Measurements from ENCODE around the gene RREB1. TPM values are rescaled to one million over a fixed set of nuclear protein-coding genes. Genes with fewer than 3 reads are reported as not detected.

RREB1 gene
- polyA plus RNA-seq, 1 donor (not counting 4 experiments of a cell fraction or from before 2014, with no cell fraction given): 6.1 TPM

GRCh38 chr6:7152462-7152861, 44.7 kb downstream of the RREB1 start:
- H3K27me3 ChIP-seq (ENCODE audit: control insufficient read depth, extremely low read depth, insufficient read depth, low read length): no peaks in the 10 kb centered on the region
- peaks cover 11% of the 10 kb centered on the region for H4K20me1 ChIP-seq (ENCODE audit: control insufficient read depth, extremely low read depth, insufficient read depth, low read length)
- peaks cover 0 to 11% of the 10 kb centered on the region in 2 experiments for H3K36me3 ChIP-seq (ENCODE audit: control insufficient read depth in 2 of 2, extremely low read depth in 1 of 2, insufficient read depth in 2 of 2, low read length in 2 of 2)
- H3K9me3 ChIP-seq (ENCODE audit: control insufficient read depth, low read depth, low read length): no peaks in the 10 kb centered on the region
- no peak overlapping the region for H2AFZ ChIP-seq (ENCODE audit: control insufficient read depth, low read length)
- DNase-seq (ENCODE audit: low read depth, low spot score) (no peak), FAIRE-seq (no peak)
- no peak overlapping the region for H3K4me3 ChIP-seq (ENCODE audit: control insufficient read depth in 2 of 3, extremely low read depth in 1 of 3, insufficient read depth in 2 of 3, low read depth in 1 of 3, low read length in 3 of 3)
- dilution Hi-C loops (cut with MboI; ENCODE audit: extremely low pct_ligation_motif_present, low sequenced_read_pairs): no loop called here
- TF ChIP-seq EZH2 (IDR thresholded peaks at IDR 0.05; ENCODE audit: low read length) (no peak), CTCF (optimal IDR thresholded peaks at IDR 0.05 in 1 of 3, IDR thresholded peaks at IDR 0.05 in 1 of 3, conservative IDR thresholded peaks at IDR 0.05 in 1 of 3; ENCODE audit: extremely low read depth in 1 of 3, insufficient read depth in 2 of 3, low read length in 3 of 3) (no peak)
- peak overlapping the region; percentile 17 for H3K27ac ChIP-seq (ENCODE audit: control insufficient read depth, insufficient read depth, low read length)
- no peak overlapping the region for H3K9ac ChIP-seq (ENCODE audit: control insufficient read depth, extremely low read depth, insufficient read depth, low read length)
- peaks cover under 1% of the 10 kb centered on the region for H3K9me1 ChIP-seq (ENCODE audit: control insufficient read depth, extremely low read depth, insufficient read depth, low read length)
- peaks cover 73% of the 10 kb centered on the region for H3K4me1 ChIP-seq (ENCODE audit: control insufficient read depth, extremely low read depth, insufficient read depth, low read length)
- peaks cover 93% of the 10 kb centered on the region for H3K79me2 ChIP-seq (ENCODE audit: control insufficient read depth, insufficient read depth, low read length)
- peak overlapping the region; percentile 35 for H3K4me2 ChIP-seq (ENCODE audit: control insufficient read depth, extremely low read depth, insufficient read depth, low read depth, low read length)

GRCh38 chr6:7153789-7154188, 46.0 kb downstream of the RREB1 start:
- H3K4me3 ChIP-seq (ENCODE audit: control insufficient read depth in 2 of 3, extremely low read depth in 1 of 3, insufficient read depth in 2 of 3, low read depth in 1 of 3, low read length in 3 of 3): no peak overlapping the region
- H3K9me3 ChIP-seq (ENCODE audit: control insufficient read depth, low read depth, low read length): no peaks in the 10 kb centered on the region
- H3K27me3 ChIP-seq (ENCODE audit: control insufficient read depth, extremely low read depth, insufficient read depth, low read length): no peaks in the 10 kb centered on the region
- no peak overlapping the region for H2AFZ ChIP-seq (ENCODE audit: control insufficient read depth, low read length)
- H3K9me1 ChIP-seq (ENCODE audit: control insufficient read depth, extremely low read depth, insufficient read depth, low read length): peaks cover 5% of the 10 kb centered on the region
- no peak overlapping the region for H3K4me2 ChIP-seq (ENCODE audit: control insufficient read depth, extremely low read depth, insufficient read depth, low read depth, low read length)
- H3K9ac ChIP-seq (ENCODE audit: control insufficient read depth, extremely low read depth, insufficient read depth, low read length): no peak overlapping the region
- H3K36me3 ChIP-seq (ENCODE audit: control insufficient read depth in 2 of 2, extremely low read depth in 1 of 2, insufficient read depth in 2 of 2, low read length in 2 of 2): peaks cover 0 to 11% of the 10 kb centered on the region in 2 experiments
- DNase-seq (ENCODE audit: low read depth, low spot score) (no peak), FAIRE-seq (no peak)
- dilution Hi-C loops (cut with MboI; ENCODE audit: extremely low pct_ligation_motif_present, low sequenced_read_pairs): no loop called here
- peaks cover 11% of the 10 kb centered on the region for H4K20me1 ChIP-seq (ENCODE audit: control insufficient read depth, extremely low read depth, insufficient read depth, low read length)
- no peak overlapping the region for H3K27ac ChIP-seq (ENCODE audit: control insufficient read depth, insufficient read depth, low read length)
- H3K79me2 ChIP-seq (ENCODE audit: control insufficient read depth, insufficient read depth, low read length): peaks cover 92% of the 10 kb centered on the region
- TF ChIP-seq EZH2 (IDR thresholded peaks at IDR 0.05; ENCODE audit: low read length) (no peak), CTCF (optimal IDR thresholded peaks at IDR 0.05 in 1 of 3, IDR thresholded peaks at IDR 0.05 in 1 of 3, conservative IDR thresholded peaks at IDR 0.05 in 1 of 3; ENCODE audit: extremely low read depth in 1 of 3, insufficient read depth in 2 of 3, low read length in 3 of 3) (no peak)
- peaks cover 68% of the 10 kb centered on the region for H3K4me1 ChIP-seq (ENCODE audit: control insufficient read depth, extremely low read depth, insufficient read depth, low read length)

All from keratinocyte (primary cell).